Psoas muscle (tissue), 8 donors: ENCODE measurements around the gene KCNH6. TPM values are rescaled to one million over a fixed set of nuclear protein-coding genes. Genes with fewer than 3 reads are reported as not detected.

Experiments
- ATAC-seq, 4 donors: fragments of 200-7000 bp; cut with Tn5 transposase; one replicate each; pipeline ENCODE4 v1.9.1; 2020; ENCODE audit warnings: moderate library complexity in 3 of 4, mild to moderate bottlenecking in 2 of 4
- DNase-seq, 2 donors: peaks; one replicate each; pipeline ENCODE4 v3.0.0-alpha.2; 2020
- H3K27ac ChIP-seq: fragments of 200-600 bp; one replicate; pipeline ENCODE4 v1.8.0; 2022
- H3K27me3 ChIP-seq, 3 donors: fragments of 200-600 bp in 1 of 3; one replicate each; pipeline versions ENCODE4 v1.6.1 to v1.8.0; 2013 to 2022; ENCODE audit warnings: low read length in 2 of 3, mild to moderate bottlenecking in 2 of 3, moderate library complexity in 1 of 3; ENCODE audit not compliant: insufficient read depth in 3 of 3
- H3K36me3 ChIP-seq, 2 donors: fragments of 200-600 bp in 1 of 2; one replicate each; pipeline versions ENCODE4 v1.6.1 to v1.8.0; 2013 to 2022; ENCODE audit warnings: low read depth in 1 of 2, mild to moderate bottlenecking in 1 of 2, moderate library complexity in 1 of 2; ENCODE audit not compliant: insufficient read depth in 1 of 2
- H3K4me1 ChIP-seq: fragments of 200-600 bp; one replicate; pipeline ENCODE4 v1.8.0; 2022
- H3K4me3 ChIP-seq: fragments of 200-600 bp; one replicate; pipeline ENCODE4 v1.8.0; 2022; ENCODE audit warnings: mild to moderate bottlenecking
- H3K9me3 ChIP-seq: fragments of 200-600 bp; one replicate; pipeline ENCODE4 v1.8.0; 2022
- WGBS, 3 donors: extraction: QIAGEN DNeasy Blood & Tissue Kit; methylation state at CpG; one replicate each; pipeline versions ENCODE4 v1.1.6 to v1.1.7; 2013; 5-methylcytosine and 5-hydroxymethylcytosine counted together
- intact Hi-C, 2 donors: fragments of 100-400 bp; cut with DNase I; formaldehyde crosslinking; loops; one replicate each; pipeline versions ENCODE4 v1.11.0 to v1.14.2; 2022
- polyA plus RNA-seq, 3 donors: library from polyadenylated mRNA; stranded (reverse); fragments of 200-250 nt; gene quantifications; one replicate each; pipeline ENCODE4 v1.2.3, GENCODE V29; 2013
- total RNA-seq, 4 donors: library from RNA; stranded (reverse); fragmentation: NEBNext Ultra II Directional in 2 of 4; extraction: Animal tissue kit (Norgen Biotek cat#: 25700) in 2 of 4; gene quantifications; one replicate each; pipeline versions ENCODE4 v1.2.1 to v1.2.4, GENCODE V29; 2021 to 2023
- TF ChIP-seq, protein P1 (sequence below): fragments of 200-600 bp; IDR thresholded peaks from one replicate; pipeline ENCODE4 v1.8.0; 2022; ENCODE audit warnings: antibody characterized with exemption
- donor health status: healthy with polysubstance abuse.
- donor health status: DM: no; HTN: no; CAD: no; lungs with moderate emphysema.
- donor health status: Bipolar disorder and iron deficiency.
- donor health status: healthy.
- donor health status: DM: yes; HTN: yes; CAD: no.
- donor health status: DM: no; HTN: no; CAD: no.
- donor health status: DM: no; HTN: no; CAD: no.
- donor health status: DM: yes; HTN: yes; CAD: no.

Gene KCNH6
- total and polyA plus RNA-seq, 7 donors: not detected

- intact Hi-C loops: no loop called here
- 43 to 53% (median 49%) methylated on average over 5 of the region's 5 CpGs for WGBS, 3 donors
- H3K9me3 ChIP-seq: no peaks in the 10 kb centered on the region
- ATAC-seq (no peak), DNase-seq (no peak)
- TF ChIP-seq, protein P1, sequence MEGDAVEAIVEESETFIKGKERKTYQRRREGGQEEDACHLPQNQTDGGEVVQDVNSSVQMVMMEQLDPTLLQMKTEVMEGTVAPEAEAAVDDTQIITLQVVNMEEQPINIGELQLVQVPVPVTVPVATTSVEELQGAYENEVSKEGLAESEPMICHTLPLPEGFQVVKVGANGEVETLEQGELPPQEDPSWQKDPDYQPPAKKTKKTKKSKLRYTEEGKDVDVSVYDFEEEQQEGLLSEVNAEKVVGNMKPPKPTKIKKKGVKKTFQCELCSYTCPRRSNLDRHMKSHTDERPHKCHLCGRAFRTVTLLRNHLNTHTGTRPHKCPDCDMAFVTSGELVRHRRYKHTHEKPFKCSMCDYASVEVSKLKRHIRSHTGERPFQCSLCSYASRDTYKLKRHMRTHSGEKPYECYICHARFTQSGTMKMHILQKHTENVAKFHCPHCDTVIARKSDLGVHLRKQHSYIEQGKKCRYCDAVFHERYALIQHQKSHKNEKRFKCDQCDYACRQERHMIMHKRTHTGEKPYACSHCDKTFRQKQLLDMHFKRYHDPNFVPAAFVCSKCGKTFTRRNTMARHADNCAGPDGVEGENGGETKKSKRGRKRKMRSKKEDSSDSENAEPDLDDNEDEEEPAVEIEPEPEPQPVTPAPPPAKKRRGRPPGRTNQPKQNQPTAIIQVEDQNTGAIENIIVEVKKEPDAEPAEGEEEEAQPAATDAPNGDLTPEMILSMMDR: no peak
- H3K27me3 ChIP-seq: peaks cover 0 to 28% (median 3%) of the 10 kb centered on the region in 3 donors
- no peaks in the 10 kb centered on the region for H3K36me3 ChIP-seq
- no peaks in the 10 kb centered on the region for H3K4me1 ChIP-seq
- no peak overlapping the region for H3K27ac ChIP-seq
- H3K4me3 ChIP-seq: no peak overlapping the region
Observed at GRCh38 chr17:63519972-63520882, 2.9 kb upstream of the KCNH6 start.

- H3K4me3 ChIP-seq: no peak overlapping the region
- H3K27me3 ChIP-seq: peaks cover 0 to 26% (median 2%) of the 10 kb centered on the region in 3 donors
- DNase-seq (no peak), ATAC-seq (no peak)
- no peaks in the 10 kb centered on the region for H3K4me1 ChIP-seq
- no peaks in the 10 kb centered on the region for H3K9me3 ChIP-seq
- 88 to 93% (median 88%) methylated on average over 14 of the region's 14 CpGs for WGBS, 3 donors
- no peaks in the 10 kb centered on the region for H3K36me3 ChIP-seq
- no peak overlapping the region for H3K27ac ChIP-seq
- intact Hi-C loops: no loop called here
- TF ChIP-seq, protein P1: no peak
Observed at GRCh38 chr17:63524051-63524450, 893 bp downstream of the KCNH6 start.

DNA sequence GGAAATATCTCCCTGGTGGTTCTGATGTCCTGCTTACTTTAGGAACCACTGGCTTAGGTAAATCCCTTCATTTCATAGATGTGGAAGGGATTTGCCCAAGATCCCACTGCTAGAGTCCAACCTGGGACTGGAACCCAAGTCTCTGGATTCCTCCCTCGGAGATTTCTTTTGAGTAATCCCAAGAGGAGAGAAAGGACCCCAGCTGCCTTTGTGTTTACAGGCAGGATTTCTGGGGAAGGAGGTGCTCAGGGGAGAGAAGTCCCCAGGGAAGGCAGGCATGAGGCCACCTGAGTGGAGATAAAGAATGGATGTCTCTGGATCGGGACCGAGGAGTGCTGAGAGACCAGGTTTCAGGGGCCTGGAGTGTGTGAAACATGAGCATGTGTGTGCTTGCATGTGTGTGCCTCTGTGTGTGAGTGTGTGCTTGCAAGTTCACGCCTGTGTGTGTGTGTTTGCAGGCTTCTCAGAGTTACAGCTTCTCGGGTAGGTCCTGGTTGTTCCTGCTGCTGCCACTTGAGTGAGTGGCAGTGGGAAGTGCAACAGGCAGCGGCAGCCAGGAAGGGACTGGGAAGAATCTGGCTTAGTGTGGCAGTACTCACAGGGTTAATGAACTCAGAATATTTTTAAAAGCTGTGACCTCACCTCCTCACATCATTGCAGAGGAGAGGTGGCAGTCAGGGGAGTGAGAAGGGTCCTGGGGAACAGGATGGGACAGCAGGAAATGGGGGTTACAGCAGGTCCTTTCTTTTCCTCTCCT, 2.2 kb downstream of the KCNH6 start:
- Histone ChIP-seq H3K27ac (no peak overlapping the region), H3K36me3 (no peaks in the 10 kb centered on the region), H3K9me3 (no peaks in the 10 kb centered on the region), H3K4me1 (no peaks in the 10 kb centered on the region), H3K27me3 (peaks cover 0 to 26% (median 2%) of the 10 kb centered on the region in 3 donors), H3K4me3 (no peak overlapping the region)
- ATAC-seq (no peak), DNase-seq (no peak)
- TF ChIP-seq, protein P1: no peak
- WGBS, 3 donors: 46 to 56% (median 54%) methylated on average over 6 of the region's 6 CpGs
- intact Hi-C loops: no loop called here

DNA sequence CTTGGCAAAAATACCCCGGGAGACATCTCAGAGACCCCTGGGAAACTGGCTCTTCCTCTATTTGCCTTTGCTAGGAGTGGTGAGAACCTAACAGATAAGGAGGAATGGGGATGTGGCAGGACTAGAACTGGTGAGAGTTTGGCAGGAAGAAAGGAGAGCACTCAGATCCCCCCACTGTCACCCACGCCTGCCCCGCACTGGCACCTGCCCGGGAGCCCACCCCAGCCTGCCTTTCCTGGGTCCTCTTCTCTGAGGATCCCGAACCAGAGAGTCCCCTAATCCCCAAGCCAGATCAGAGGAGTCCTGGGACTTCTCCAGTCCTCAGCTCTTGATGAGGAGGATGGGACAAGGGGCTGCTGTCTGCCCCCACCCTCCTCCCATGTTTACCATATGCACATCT, 3.7 kb downstream of the KCNH6 start:
- TF ChIP-seq, protein P1: no peak
- no peaks in the 10 kb centered on the region for H3K36me3 ChIP-seq
- peaks cover 0 to 23% (median 2%) of the 10 kb centered on the region in 3 donors for H3K27me3 ChIP-seq
- H3K4me1 ChIP-seq: no peaks in the 10 kb centered on the region
- H3K4me3 ChIP-seq: no peak overlapping the region
- no peaks in the 10 kb centered on the region for H3K9me3 ChIP-seq
- DNase-seq (peak in 1 of 2 donors; percentile 11), ATAC-seq (no peak)
- 72 to 75% (median 72%) methylated on average over 5 of the region's 5 CpGs for WGBS, 3 donors
- intact Hi-C loops: no loop called here
- no peak overlapping the region for H3K27ac ChIP-seq
